Ovary (tissue), 9 donors: ENCODE data around the gene CDKAL1. TPM values are rescaled to one million over a fixed set of nuclear protein-coding genes. Genes with fewer than 3 reads are reported as not detected.

Source experiments
- DNase-seq, 5 donors: peaks; one replicate each; pipeline ENCODE4 v3.0.0-alpha.2; 2019 to 2020
- H3K27ac ChIP-seq, 2 donors: fragments of 200-600 bp; one replicate each; pipeline versions ENCODE4 v1.5.1 to v1.8.0; 2019 to 2022
- H3K27me3 ChIP-seq: fragments of 200-600 bp; one replicate; pipeline ENCODE4 v1.8.0; 2022
- H3K36me3 ChIP-seq: fragments of 200-600 bp; sonication (generic); one replicate; pipeline ENCODE4 v1.5.1; 2019
- H3K4me1 ChIP-seq: one replicate; pipeline ENCODE4 v1.8.1; 2013; ENCODE audit warnings: mild to moderate bottlenecking, moderate library complexity; ENCODE audit not compliant: insufficient read depth
- H3K4me3 ChIP-seq: fragments of 200-600 bp; sonication (generic); one replicate; pipeline ENCODE4 v1.5.1; 2017
- H3K9me3 ChIP-seq, 2 donors: fragments of 200-600 bp in 1 of 2; sonication (generic) in 1 of 2; one replicate each; pipeline versions ENCODE4 v1.5.1 to v1.8.1; 2013 to 2019; ENCODE audit warnings: mild to moderate bottlenecking in 1 of 2, moderate library complexity in 1 of 2
- EP300 ChIP-seq: sonication (generic); formaldehyde crosslinking; IDR thresholded peaks from one replicate; pipeline ENCODE4 v1.6.1; 2017; ENCODE audit warnings: antibody characterized with exemption
- POLR2A ChIP-seq: fragments of 450-650 bp; IDR thresholded peaks from one replicate; pipeline ENCODE4 v1.6.1; 2017; ENCODE audit warnings: antibody characterized with exemption, mild to moderate bottlenecking, moderate library complexity
- WGBS, 3 donors: extraction: QIAGEN DNeasy Blood & Tissue Kit in 1 of 3; methylation state at CpG; one replicate each; pipeline versions ENCODE4 v1.1.5 to v1.1.7; 2013 to 2017; 5-methylcytosine and 5-hydroxymethylcytosine counted together
- intact Hi-C, 4 donors: fragments of 100-400 bp; cut with DNase I; formaldehyde crosslinking; loops; one replicate each; pipeline versions ENCODE4 v1.11.0 to v1.15.1; 2022 to 2023
- polyA plus RNA-seq, 2 donors: library from polyadenylated mRNA; stranded (reverse); fragments of 200-250 nt in 1 of 2; fragments of 350-450 nt in 1 of 2; fragmentation: Illumina TruSeq in 1 of 2; extraction: RNeasy Lipid Tissue Mini Kit (QIAGEN cat#74804) in 1 of 2; gene quantifications; one replicate each; pipeline ENCODE4 v1.2.3, GENCODE V29; 2013 to 2014
- total RNA-seq, 7 donors: library from RNA; depleted of rRNA in 2 of 7; stranded (reverse); fragments of >200 nt in 2 of 7; fragmentation: NEBNext Ultra II Directional in 3 of 7; extraction: Animal tissue kit (Norgen Biotek cat#: 25700) in 3 of 7; gene quantifications; one replicate each; pipeline versions ENCODE4 v1.1.0 to v1.2.4, GENCODE V29; 2016 to 2023
- TF ChIP-seq, protein P1 (sequence below), 3 donors: fragments of 450-650 bp in 2 of 3; fragments of 200-600 bp in 1 of 3; IDR thresholded peaks; one replicate each; pipeline versions ENCODE4 v1.5.1 to v1.8.0; 2016 to 2022; ENCODE audit warnings: antibody characterized with exemption in 3 of 3, mild to moderate bottlenecking in 1 of 3
- donor health status: DM: no; HTN: no; CAD: no; lungs with moderate emphysema.
- donor health status: DM: no; HTN: no; CAD: no.
- donor health status: Bipolar disorder and iron deficiency.
- donor health status: DM: yes; HTN: yes; CAD: no.
- donor health status: DM: no; HTN: no; CAD: no.
- donor health status: DM: yes; HTN: yes; CAD: no.

Gene CDKAL1
- total and polyA plus RNA-seq, 9 donors: 6.8 to 21.3 (median 18.9) TPM

DNA sequence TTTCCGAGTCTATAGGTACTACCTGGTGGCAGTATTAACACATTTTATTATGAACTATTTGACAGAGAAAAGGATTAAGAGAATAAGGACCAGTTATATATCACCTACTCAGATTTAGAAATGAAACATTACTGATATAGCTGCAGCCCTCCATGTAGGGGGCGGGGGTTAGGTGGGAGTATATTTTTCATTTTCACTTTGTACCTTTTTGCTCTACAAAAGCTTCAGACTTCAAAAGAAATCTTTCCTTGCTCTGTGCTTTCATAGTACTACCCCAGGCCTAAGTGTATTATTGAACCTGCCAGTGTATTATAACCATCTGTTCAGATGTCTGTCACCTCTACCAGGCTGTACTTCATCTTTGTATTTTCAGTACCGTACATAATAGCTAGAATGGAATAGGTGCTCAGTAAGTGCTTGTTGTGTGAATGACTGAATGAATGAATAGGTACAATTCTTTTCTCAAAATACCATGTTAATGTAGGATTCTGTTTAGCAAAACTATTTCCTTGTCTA, 43.0 kb downstream of the CDKAL1 start:
- no peak for TF ChIP-seq POLR2A
- no peak for TF ChIP-seq EP300
- TF ChIP-seq, protein P1, sequence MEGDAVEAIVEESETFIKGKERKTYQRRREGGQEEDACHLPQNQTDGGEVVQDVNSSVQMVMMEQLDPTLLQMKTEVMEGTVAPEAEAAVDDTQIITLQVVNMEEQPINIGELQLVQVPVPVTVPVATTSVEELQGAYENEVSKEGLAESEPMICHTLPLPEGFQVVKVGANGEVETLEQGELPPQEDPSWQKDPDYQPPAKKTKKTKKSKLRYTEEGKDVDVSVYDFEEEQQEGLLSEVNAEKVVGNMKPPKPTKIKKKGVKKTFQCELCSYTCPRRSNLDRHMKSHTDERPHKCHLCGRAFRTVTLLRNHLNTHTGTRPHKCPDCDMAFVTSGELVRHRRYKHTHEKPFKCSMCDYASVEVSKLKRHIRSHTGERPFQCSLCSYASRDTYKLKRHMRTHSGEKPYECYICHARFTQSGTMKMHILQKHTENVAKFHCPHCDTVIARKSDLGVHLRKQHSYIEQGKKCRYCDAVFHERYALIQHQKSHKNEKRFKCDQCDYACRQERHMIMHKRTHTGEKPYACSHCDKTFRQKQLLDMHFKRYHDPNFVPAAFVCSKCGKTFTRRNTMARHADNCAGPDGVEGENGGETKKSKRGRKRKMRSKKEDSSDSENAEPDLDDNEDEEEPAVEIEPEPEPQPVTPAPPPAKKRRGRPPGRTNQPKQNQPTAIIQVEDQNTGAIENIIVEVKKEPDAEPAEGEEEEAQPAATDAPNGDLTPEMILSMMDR (IDR thresholded peaks at IDR 0.05): no peak
- H3K9me3 ChIP-seq: no peaks in the 10 kb centered on the region
- H3K27me3 ChIP-seq: no peaks in the 10 kb centered on the region
- no peak overlapping the region for H3K27ac ChIP-seq
- intact Hi-C loops: loop anchor here in 1 of 4 donors (10.0 kb wide), 1 partner anchor 1018 kb away; the partner anchor contains the start of gene SOX4
- no peaks in the 10 kb centered on the region for H3K36me3 ChIP-seq
- WGBS, 3 donors: 96 to 98% (median 98%) methylated on average over 3 of the region's 3 CpGs
- no peak for DNase-seq
- H3K4me3 ChIP-seq: no peak overlapping the region
- H3K4me1 ChIP-seq: peaks cover 2% of the 10 kb centered on the region

DNA sequence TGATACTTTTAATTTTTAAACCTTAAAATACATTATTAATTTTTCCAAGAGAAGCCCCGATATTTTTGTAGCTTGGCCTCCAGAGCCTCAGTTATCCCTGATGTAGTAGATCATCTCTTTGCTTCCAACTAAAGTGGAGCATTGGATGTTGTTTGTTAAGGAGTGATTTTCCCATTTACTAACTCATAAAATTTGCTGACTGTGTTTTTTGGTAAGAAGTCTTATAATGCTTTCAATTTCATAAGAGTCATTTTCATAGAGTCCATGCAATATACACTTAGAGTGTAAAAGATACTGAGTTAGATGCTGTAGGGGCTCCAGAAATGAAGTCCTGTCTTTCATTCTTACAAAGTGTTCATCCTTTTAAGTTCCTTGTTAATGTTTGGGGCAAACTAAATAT, 46.8 kb downstream of the CDKAL1 start:
- H3K27ac ChIP-seq: no peak overlapping the region
- H3K27me3 ChIP-seq: no peaks in the 10 kb centered on the region
- TF ChIP-seq EP300: no peak
- no peak for TF ChIP-seq POLR2A
- TF ChIP-seq, protein P1 (IDR thresholded peaks at IDR 0.05): no peak
- intact Hi-C loops: no loop called here
- H3K4me3 ChIP-seq: no peak overlapping the region
- no peak for DNase-seq
- WGBS, 3 donors: 97 to 98% (median 98%) methylated on average over 1 of the region's 1 CpG
- H3K9me3 ChIP-seq: no peaks in the 10 kb centered on the region
- no peaks in the 10 kb centered on the region for H3K36me3 ChIP-seq
- H3K4me1 ChIP-seq: no peaks in the 10 kb centered on the region

DNA sequence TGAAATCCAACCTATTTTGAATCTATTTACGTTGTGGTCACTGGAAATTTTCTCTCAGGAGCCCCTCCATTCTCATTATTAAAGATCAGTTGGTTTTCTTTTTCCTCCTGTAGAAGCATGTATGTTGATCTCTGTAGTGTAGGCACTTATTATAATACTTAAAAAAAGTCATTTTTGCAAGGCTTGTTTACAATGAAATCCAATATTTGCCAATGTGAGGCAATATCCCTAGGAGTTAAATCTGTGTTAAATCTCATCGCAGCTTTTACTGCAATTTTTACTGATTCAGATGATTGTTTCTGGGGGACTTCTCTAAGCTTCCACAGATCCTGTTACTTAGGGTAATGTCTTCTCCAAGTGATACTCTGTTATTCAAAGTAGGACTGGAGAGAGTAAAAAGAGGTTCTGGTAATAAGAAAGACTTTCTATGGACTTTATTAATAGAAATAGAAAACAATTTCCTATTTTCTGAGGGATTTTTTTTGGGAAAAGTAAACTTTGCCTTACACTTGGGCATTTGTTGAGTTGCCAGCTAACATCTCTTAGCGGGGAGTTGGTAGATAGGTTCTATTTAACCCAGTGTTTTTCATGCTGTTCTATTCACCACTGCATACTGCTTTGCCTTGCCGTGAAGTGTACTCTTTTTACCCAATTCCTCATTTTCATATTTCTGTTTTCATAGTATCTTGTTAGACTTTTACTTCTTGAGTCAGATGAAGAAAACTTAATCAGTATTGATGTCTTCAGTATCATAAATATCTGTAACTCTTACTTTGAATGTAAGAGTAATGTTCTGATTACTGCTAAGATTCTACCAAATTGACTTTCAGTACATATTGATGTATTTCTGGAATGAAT, 48.6 kb downstream of the CDKAL1 start:
- DNase-seq: no peak
- Histone ChIP-seq H3K27ac (no peak overlapping the region), H3K4me3 (no peak overlapping the region), H3K36me3 (no peaks in the 10 kb centered on the region), H3K4me1 (no peaks in the 10 kb centered on the region), H3K9me3 (no peaks in the 10 kb centered on the region), H3K27me3 (no peaks in the 10 kb centered on the region)
- intact Hi-C loops: no loop called here
- TF ChIP-seq, protein P1 (IDR thresholded peaks at IDR 0.05): no peak
- TF ChIP-seq POLR2A (no peak), EP300 (no peak)
- 72 to 77% (median 74%) methylated on average over 4 of the region's 4 CpGs for WGBS, 3 donors

DNA sequence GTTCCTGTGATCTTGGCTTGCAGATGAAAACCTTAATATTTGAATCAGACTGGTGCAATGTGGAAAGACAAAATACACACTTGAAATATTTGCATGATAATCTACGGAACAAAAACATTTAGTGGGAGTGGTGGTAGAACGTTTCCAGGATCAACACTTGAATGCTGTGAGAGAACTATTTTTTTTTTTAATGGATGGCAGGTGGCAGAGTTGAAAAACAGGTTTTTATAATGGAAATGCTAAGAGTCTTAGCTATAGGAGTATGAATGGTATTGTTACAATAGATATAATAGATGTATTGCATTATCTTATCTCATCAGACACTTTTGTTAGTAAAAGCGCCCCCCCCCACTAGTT, 49.2 kb downstream of the CDKAL1 start:
- WGBS, 3 donors: 25 to 34% (median 26%) methylated on average over 3 of the region's 3 CpGs
- TF ChIP-seq EP300 (no peak), POLR2A (no peak)
- TF ChIP-seq, protein P1 (IDR thresholded peaks at IDR 0.05): no peak
- H3K9me3 ChIP-seq: no peaks in the 10 kb centered on the region
- no peak for DNase-seq
- no peak overlapping the region for H3K27ac ChIP-seq
- H3K27me3 ChIP-seq: no peaks in the 10 kb centered on the region
- intact Hi-C loops: no loop called here
- H3K4me3 ChIP-seq: no peak overlapping the region
- no peaks in the 10 kb centered on the region for H3K4me1 ChIP-seq
- H3K36me3 ChIP-seq: no peaks in the 10 kb centered on the region
